Measurements from ENCODE around the gene SAMD15. TPM values are rescaled to one million over a fixed set of nuclear protein-coding genes. Genes with fewer than 3 reads are reported as not detected.

The SAMD15 gene
- total and polyA plus RNA-seq, 2 donors (not counting 1 experiment from before 2014, with no cell fraction given) = 0.03 to 0.96 TPM

DNA sequence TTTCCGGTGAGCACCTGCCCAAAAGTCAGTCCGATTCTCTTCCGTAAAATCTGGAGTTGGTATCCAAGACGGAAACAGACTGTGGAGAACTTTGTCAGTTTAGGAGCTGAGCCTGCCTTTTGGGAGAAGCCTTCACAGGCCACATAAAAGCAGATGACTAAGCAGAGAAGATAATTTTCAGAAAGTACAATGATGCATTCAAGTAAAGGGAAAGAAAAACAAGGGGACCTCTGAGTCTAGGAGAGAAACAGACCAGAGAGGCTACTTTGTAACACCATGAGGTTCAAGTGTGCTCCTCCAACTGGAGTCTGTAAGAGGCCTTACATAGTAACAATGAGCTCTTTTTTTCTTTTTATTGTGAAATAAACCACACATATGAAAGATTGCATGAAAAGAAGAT, 21.4 kb upstream of the SAMD15 start:
- WGBS (ENCODE audit: insufficient coverage) = 98% methylated on average over 4 of the region's 4 CpGs
- no peak for DNase-seq
- H3K27me3 ChIP-seq (replicated peaks in 1 of 4; ENCODE audit: control extremely low read depth in 1 of 4, control insufficient read depth in 3 of 4, insufficient read depth in 4 of 4, low read length in 3 of 4) = no peaks in the 10 kb centered on the region
- H3K4me3 ChIP-seq (ENCODE audit: control extremely low read depth in 1 of 5, extremely low read depth in 1 of 5, insufficient read depth in 1 of 5, low read depth in 2 of 5, low read length in 4 of 5) = no peak overlapping the region
- ChIA-PET CTCF (no interaction called here), POLR2A (no interaction called here)
- no peak overlapping the region for H3K27ac ChIP-seq (ENCODE audit: low read length in 2 of 2)
- no peaks in the 10 kb centered on the region for H3K9me3 ChIP-seq (ENCODE audit: control extremely low read depth in 1 of 3, control insufficient read depth in 2 of 3, insufficient read depth in 1 of 3, low read length in 2 of 3)
- no peak for ATAC-seq (ENCODE audit: low read depth)
- H3K4me1 ChIP-seq (ENCODE audit: control insufficient read depth in 2 of 2, insufficient read depth in 2 of 2, low read length in 2 of 2) = peaks cover 6 to 9% of the 10 kb centered on the region in 2 donors
- intact Hi-C loops (cut with micrococcal nuclease) = no loop called here
- Mint-ChIP-seq H3K4me1 (peaks cover 25% of the 10 kb centered on the region), H3K4me3 (no peak overlapping the region), H3K9me3 (ENCODE audit: insufficient read depth) (no peaks in the 10 kb centered on the region), H3K27me3 (no peaks in the 10 kb centered on the region), H3K27ac (peak overlapping the region; percentile 5)
- no peak overlapping the region for H3K9ac ChIP-seq (ENCODE audit: low read length)
- peaks cover 81% of the 10 kb centered on the region for H3K79me2 ChIP-seq (ENCODE audit: control insufficient read depth, insufficient read depth, low read length)
- no peak overlapping the region for H2AFZ ChIP-seq (ENCODE audit: insufficient read depth, low read depth, low read length, poor library complexity, severe bottlenecking)
- no peak for TF ChIP-seq EZH2 (IDR thresholded peaks at IDR 0.05; ENCODE audit: borderline replicate concordance, insufficient read depth, low read depth, low read length, poor library complexity, severe bottlenecking)
- TF ChIP-seq, protein P1, sequence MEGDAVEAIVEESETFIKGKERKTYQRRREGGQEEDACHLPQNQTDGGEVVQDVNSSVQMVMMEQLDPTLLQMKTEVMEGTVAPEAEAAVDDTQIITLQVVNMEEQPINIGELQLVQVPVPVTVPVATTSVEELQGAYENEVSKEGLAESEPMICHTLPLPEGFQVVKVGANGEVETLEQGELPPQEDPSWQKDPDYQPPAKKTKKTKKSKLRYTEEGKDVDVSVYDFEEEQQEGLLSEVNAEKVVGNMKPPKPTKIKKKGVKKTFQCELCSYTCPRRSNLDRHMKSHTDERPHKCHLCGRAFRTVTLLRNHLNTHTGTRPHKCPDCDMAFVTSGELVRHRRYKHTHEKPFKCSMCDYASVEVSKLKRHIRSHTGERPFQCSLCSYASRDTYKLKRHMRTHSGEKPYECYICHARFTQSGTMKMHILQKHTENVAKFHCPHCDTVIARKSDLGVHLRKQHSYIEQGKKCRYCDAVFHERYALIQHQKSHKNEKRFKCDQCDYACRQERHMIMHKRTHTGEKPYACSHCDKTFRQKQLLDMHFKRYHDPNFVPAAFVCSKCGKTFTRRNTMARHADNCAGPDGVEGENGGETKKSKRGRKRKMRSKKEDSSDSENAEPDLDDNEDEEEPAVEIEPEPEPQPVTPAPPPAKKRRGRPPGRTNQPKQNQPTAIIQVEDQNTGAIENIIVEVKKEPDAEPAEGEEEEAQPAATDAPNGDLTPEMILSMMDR (IDR thresholded peaks at IDR 0.05) = no peak
- no peak overlapping the region for H3K4me2 ChIP-seq (replicated peaks; ENCODE audit: low read depth, low read length, poor library complexity, severe bottlenecking)
- peaks cover 0 to 5% of the 10 kb centered on the region in 2 experiments for H3K36me3 ChIP-seq (replicated peaks in 1 of 2; ENCODE audit: control extremely low read depth in 1 of 2, control insufficient read depth in 1 of 2, extremely low read depth in 1 of 2, insufficient read depth in 2 of 2, low read length in 1 of 2)
- H4K20me1 ChIP-seq (ENCODE audit: control insufficient read depth, insufficient read depth, low read length, poor library complexity, severe bottlenecking) = peaks cover 27% of the 10 kb centered on the region

- Histone ChIP-seq H3K27me3 (replicated peaks in 1 of 4; ENCODE audit: control extremely low read depth in 1 of 4, control insufficient read depth in 3 of 4, insufficient read depth in 4 of 4, low read length in 3 of 4) (no peaks in the 10 kb centered on the region), H3K4me1 (ENCODE audit: control insufficient read depth in 2 of 2, insufficient read depth in 2 of 2, low read length in 2 of 2) (peaks cover 7 to 12% of the 10 kb centered on the region in 2 donors), H4K20me1 (ENCODE audit: control insufficient read depth, insufficient read depth, low read length, poor library complexity, severe bottlenecking) (peaks cover 35% of the 10 kb centered on the region), H3K27ac (ENCODE audit: low read length in 2 of 2) (no peak overlapping the region), H3K9me3 (ENCODE audit: control extremely low read depth in 1 of 3, control insufficient read depth in 2 of 3, insufficient read depth in 1 of 3, low read length in 2 of 3) (no peaks in the 10 kb centered on the region), H3K4me3 (ENCODE audit: control extremely low read depth in 1 of 5, extremely low read depth in 1 of 5, insufficient read depth in 1 of 5, low read depth in 2 of 5, low read length in 4 of 5) (no peak overlapping the region), H2AFZ (ENCODE audit: insufficient read depth, low read depth, low read length, poor library complexity, severe bottlenecking) (no peak overlapping the region), H3K36me3 (replicated peaks in 1 of 2; ENCODE audit: control extremely low read depth in 1 of 2, control insufficient read depth in 1 of 2, extremely low read depth in 1 of 2, insufficient read depth in 2 of 2, low read length in 1 of 2) (no peaks in the 10 kb centered on the region), H3K9ac (ENCODE audit: low read length) (no peak overlapping the region), H3K4me2 (replicated peaks; ENCODE audit: low read depth, low read length, poor library complexity, severe bottlenecking) (no peak overlapping the region), H3K79me2 (ENCODE audit: control insufficient read depth, insufficient read depth, low read length) (peaks cover 89% of the 10 kb centered on the region)
- ATAC-seq (ENCODE audit: low read depth) (no peak), DNase-seq (no peak)
- Mint-ChIP-seq H3K27me3 (no peaks in the 10 kb centered on the region), H3K27ac (no peak overlapping the region), H3K4me1 (peaks cover 33% of the 10 kb centered on the region), H3K9me3 (ENCODE audit: insufficient read depth) (no peaks in the 10 kb centered on the region), H3K4me3 (no peak overlapping the region)
- TF ChIP-seq, protein P1 (IDR thresholded peaks at IDR 0.05) = no peak
- TF ChIP-seq EZH2 (IDR thresholded peaks at IDR 0.05; ENCODE audit: borderline replicate concordance, insufficient read depth, low read depth, low read length, poor library complexity, severe bottlenecking) = no peak
- ChIA-PET POLR2A (no interaction called here), CTCF (no interaction called here)
- no CpG with 5 or more reads among the region's 4 CpGs for WGBS (ENCODE audit: insufficient coverage)
- intact Hi-C loops (cut with micrococcal nuclease) = no loop called here
These were observed 20.3 kb upstream of the SAMD15 start for GRCh38 chr14:77356899-77357298.

Data from B cell (primary cell).